GM19193 (cell line): ENCODE measurements around the gene CACNA1E.

Experiments used
- POLR2A ChIP-seq: IDR thresholded peaks from 4 replicates; pipeline ENCODE4 v1.6.1; 2011; ENCODE audit not compliant: insufficient read depth, insufficient read length; ENCODE audit errors: extremely low read depth

The CACNA1E gene

GRCh38 chr1:181475580-181475979 lies 7.7 kb upstream of the CACNA1E start:
- TF ChIP-seq POLR2A = no peak

DNA sequence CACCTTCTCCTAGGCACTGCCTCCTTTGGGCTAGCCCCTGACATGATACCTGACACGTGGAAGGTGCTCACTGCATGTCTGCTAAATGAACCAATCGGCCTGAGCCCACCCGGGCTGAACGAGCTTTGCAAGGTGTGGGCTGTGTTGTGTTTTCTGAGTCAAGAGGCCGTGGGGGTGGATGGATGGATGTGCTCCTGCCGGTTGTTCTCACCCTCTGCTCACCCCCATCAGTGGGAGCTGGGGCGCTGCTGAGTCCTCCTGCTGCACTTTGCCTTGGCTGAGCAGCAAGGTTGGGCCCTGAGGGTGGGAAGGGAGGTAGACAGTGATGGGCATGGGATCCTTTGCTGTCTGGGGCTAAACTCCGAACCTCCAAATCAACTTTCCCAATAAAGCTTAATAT lies 6.7 kb upstream of the CACNA1E start:
- no peak for TF ChIP-seq POLR2A

GRCh38 chr1:181478306-181478705 lies 5.0 kb upstream of the CACNA1E start:
- no peak for TF ChIP-seq POLR2A

DNA sequence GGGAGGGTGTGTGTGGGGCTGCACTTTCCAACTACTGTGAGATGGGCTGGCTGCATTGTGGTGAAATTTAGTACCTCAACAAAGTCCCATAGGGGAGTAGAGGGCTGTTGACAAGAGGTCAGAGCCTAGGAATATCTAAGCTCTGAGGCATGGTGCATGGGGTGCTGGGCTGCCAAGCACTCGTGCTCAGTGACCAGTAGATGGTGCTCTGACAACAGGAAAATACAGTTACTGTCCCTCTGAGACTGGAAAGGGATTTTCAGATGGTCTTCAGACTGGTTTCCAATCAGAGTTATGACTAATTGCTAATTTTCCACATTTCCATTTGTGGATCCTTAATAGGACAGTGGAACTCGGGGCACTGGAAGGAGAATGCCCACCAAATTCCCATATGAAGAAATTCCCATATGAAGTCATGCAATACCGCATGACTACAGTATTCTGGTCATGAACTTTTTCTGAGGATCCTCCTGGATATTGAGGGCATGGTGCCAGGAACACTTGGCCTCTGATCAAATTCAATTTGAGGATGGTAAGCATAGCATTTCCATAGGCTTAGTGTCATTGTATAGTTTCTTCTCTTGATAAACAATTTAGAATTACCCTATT lies 4.1 kb upstream of the CACNA1E start:
- TF ChIP-seq POLR2A = no peak

- no peak for TF ChIP-seq POLR2A
Observed at GRCh38 chr1:181482001-181482430, 1.3 kb upstream of the CACNA1E start.

DNA sequence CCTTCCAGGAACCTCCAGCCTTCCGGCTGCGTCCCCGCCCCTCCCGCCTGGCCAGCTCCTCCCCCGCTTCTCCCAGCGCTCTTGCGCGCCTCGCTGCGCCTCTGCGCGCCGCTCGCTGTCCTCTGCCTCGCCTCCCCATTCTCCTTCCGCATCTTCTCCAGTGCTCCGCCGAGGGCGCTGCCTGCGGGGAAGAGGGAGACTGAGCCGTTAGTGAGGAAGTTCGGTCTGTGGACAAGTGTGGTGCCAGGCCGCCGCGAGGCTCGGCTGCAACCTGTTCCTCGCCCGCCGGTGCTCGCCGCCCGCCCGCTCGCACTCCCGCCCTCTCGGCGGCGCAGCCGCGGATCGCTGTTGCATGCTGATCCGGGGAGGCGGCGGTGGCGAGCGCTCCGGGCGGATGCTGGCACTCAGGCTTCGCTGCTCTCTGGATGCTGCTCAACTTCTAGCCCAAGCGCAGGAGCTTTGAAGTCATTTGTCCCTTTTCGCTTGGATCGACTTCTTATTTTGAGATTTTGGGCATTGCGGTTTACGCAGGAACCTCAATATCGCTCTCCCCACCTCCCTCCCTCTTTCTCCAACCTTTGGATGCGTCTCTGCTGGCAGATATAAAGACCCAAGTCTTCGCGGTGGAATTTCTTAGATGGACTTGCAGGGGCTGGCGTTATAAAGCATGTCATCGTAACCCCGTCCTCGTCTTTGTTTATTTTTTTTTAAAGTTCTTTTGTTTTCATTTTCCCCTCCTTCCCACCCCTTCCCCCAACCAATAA lies 614 bp upstream of the CACNA1E start:
- no peak for TF ChIP-seq POLR2A

GRCh38 chr1:181484821-181485220 lies 1.5 kb downstream of the CACNA1E start:
- TF ChIP-seq POLR2A = no peak

GRCh38 chr1:181485287-181486097 lies 2.2 kb downstream of the CACNA1E start:
- no peak for TF ChIP-seq POLR2A

DNA sequence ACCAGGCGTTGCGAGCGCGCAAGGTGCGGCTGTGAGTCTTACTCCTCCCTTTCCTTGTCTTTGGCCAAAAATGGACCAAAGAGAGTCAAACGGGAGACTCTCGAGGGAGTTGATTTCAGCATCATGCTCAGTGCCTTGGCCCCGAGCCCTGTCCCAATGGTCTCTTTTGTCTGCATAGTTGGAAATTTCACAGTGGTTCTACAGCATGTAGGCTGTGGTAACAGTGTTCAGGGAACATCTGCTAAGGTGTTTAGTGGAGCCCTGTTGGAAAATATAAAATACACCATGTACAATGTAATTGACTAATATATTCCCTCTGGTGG lies 2.7 kb downstream of the CACNA1E start:
- no peak for TF ChIP-seq POLR2A

GRCh38 chr1:181488866-181489265 lies 5.5 kb downstream of the CACNA1E start:
- no peak for TF ChIP-seq POLR2A

DNA sequence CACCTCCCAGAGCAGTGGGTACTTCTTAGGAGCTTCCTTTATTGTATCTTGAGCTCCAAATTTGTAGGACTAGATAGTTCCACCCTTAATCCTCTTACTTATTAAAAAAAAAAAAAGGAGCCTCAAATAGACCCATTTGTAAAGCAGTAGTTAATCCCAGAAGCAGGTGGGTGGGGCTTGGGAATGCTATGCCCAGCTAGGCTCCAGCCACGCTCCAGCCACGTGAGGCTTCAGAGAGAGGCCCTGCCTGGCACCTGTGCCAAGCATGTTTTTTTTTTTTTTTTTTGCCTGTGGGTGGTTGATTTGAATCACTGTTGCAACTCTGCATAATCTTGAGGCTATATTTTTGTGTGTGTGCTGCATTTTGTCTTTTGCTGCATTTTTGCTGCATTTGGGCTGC lies 7.0 kb downstream of the CACNA1E start:
- TF ChIP-seq POLR2A = no peak

DNA sequence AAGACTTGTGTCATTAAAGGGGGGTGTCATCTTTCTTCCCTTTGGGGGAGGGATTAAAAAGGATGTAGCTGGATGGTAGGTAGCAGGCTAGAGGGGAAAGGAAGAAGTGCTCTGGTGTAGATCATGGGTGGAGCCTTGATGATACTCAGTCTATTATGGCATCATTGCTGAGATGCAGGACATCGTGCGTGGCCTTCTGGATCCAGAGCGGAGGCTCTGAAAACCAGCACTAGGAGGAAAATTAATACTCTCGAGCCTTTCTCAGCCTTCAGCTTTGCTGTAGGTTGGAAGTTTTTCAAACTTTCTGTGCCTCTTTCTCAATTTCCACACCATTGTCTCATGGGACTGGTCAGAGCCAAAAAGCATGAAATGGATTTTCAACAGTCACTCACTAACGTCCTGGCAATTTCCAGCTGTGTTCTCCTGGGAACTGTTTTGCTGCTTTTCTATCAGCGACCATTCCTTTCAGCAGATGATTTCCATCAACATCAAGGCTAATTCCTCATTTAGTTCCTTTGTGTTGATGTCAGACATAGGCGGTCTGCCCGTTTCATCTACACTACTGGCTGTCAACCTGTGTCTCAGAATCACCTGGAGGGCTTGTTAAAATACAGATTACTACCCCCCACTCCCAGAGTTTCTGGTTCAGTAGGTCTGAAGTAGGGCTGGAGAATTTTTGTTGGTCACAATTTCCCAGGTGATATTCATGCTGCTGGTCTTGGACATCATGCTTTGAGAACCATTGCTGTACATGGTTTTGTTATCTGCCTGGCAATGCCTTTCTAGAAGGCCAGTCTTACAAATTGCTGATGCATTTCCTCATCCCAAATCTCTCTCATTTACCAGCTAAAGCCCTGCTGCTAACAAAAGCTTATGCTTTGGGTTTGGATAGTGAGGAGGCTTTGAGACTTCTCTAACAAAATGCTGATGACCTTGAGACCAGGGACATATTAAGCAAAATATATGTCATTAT lies 7.7 kb downstream of the CACNA1E start:
- TF ChIP-seq POLR2A = no peak

DNA sequence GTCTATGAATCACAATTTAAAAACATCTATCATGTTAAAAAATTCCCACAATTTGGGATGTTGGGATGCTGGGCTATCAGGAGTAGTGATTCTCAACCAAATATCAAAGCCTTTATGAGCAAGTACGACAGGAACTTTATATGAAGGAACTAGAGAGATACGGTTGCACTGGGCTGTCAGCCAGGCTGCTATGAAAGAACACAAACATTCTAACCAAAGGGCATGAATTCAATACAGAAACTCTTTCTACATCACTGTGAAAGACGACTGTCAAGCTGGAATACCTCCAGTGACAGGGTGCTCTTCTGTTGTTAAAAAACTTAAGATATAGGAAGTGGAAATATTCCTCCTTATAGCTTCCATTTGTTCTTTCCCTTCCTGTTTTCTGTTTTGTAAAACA lies 9.8 kb downstream of the CACNA1E start:
- no peak for TF ChIP-seq POLR2A

DNA sequence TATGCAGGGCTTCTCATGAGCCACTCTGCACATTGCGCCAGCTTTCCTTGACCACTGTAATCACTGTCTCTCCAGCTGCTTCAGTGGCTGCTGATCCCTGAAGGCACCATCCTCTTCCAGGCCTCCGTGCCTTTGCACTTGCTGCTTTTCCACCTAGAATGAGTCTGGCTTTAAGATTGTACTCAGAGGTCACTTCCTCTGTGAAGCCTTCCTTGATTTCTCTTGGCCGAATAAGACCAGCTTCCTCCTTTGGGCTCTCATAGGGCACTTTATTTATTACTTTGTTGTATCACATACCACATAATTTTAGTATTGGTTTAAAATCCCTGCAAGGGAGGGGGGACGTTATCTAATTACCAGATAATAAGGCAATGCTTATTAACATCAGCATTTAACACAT lies 10.6 kb downstream of the CACNA1E start:
- no peak for TF ChIP-seq POLR2A

- no peak for TF ChIP-seq POLR2A
Observed at GRCh38 chr1:181496759-181497158, 13.4 kb downstream of the CACNA1E start.
